ENCODE results near the gene FRMD1. TPM values are rescaled to one million over a fixed set of nuclear protein-coding genes. Genes with fewer than 3 reads are reported as not detected.

FRMD1 gene
- total RNA-seq, 2 donors from 2014 or later = not detected

- Histone ChIP-seq H3K4me1 (peaks cover 8% of the 10 kb centered on the region), H3K27me3 (no peaks in the 10 kb centered on the region), H3K9me3 (no peaks in the 10 kb centered on the region), H3K4me3 (no peak overlapping the region), H3K27ac (no peak overlapping the region), H3K36me3 (replicated peaks in 1 of 2; ENCODE audit: insufficient read depth in 1 of 2, low read depth in 2 of 2) (no peaks in the 10 kb centered on the region)
- WGBS, 2 donors = 83 to 87% methylated on average over 8 of the region's 10 CpGs
- DNase-seq = no peak
- intact Hi-C loops (cut with DNase I) = no loop called here
- TF ChIP-seq, protein P1, sequence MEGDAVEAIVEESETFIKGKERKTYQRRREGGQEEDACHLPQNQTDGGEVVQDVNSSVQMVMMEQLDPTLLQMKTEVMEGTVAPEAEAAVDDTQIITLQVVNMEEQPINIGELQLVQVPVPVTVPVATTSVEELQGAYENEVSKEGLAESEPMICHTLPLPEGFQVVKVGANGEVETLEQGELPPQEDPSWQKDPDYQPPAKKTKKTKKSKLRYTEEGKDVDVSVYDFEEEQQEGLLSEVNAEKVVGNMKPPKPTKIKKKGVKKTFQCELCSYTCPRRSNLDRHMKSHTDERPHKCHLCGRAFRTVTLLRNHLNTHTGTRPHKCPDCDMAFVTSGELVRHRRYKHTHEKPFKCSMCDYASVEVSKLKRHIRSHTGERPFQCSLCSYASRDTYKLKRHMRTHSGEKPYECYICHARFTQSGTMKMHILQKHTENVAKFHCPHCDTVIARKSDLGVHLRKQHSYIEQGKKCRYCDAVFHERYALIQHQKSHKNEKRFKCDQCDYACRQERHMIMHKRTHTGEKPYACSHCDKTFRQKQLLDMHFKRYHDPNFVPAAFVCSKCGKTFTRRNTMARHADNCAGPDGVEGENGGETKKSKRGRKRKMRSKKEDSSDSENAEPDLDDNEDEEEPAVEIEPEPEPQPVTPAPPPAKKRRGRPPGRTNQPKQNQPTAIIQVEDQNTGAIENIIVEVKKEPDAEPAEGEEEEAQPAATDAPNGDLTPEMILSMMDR (IDR thresholded peaks at IDR 0.05) = no peak
- no peak for TF ChIP-seq POLR2A (IDR thresholded peaks at IDR 0.05)
- no peak for ATAC-seq
These were observed 30.3 kb downstream of the FRMD1 start for GRCh38 chr6:168048724-168049025.

DNA sequence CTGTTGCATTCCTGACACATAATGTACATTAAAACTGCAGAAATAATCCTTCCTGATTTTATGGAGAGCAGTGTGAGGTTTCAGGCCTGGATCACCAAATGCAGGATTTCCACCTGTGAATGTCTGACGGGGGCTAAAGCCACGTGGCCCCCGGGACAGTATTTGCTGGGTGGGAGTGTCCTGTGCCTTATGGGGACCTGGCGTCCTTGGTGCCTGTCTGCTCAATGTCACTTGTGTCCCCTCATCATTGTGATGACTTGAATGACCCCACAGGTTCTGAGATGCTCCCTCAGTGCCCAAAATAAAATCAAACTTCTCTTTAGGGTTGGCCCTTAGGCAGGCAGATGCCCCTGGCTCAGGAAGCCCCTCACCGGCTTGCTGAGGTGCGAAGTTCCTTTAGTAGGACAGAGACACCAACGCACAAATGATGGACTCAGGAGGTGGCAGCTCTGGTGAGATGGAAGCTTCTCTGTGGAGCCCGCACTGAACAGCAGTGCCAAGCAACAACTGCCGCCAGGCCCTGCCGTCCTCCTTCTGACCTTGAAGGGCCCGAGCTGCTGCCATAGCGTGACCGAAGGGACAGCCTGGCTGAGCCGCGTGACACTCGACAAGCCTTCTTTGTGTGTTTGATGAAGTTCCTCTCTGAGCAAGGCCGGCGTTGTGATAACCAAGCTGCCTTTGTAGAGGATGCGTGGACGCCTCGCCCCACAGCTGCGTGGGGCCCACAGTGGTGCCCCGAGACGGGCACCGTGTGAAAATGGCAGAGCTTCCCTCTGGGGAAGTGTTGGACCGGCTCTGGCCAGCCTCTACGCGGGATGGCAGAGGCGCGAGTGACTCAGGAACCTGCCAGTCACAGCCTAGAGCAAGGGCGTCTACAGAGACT is 30.9 kb downstream of the FRMD1 start:
- Histone ChIP-seq H3K36me3 (replicated peaks in 1 of 2; ENCODE audit: insufficient read depth in 1 of 2, low read depth in 2 of 2) (no peaks in the 10 kb centered on the region), H3K27ac (no peak overlapping the region), H3K27me3 (no peaks in the 10 kb centered on the region), H3K9me3 (no peaks in the 10 kb centered on the region), H3K4me3 (no peak overlapping the region), H3K4me1 (peaks cover 8% of the 10 kb centered on the region)
- WGBS, 2 donors = 82 to 83% methylated on average over 13 to 29 of the region's 31 CpGs
- DNase-seq (no peak), ATAC-seq (no peak)
- intact Hi-C loops (cut with DNase I) = no loop called here
- TF ChIP-seq, protein P1 (IDR thresholded peaks at IDR 0.05) = no peak
- no peak for TF ChIP-seq POLR2A (IDR thresholded peaks at IDR 0.05)

DNA sequence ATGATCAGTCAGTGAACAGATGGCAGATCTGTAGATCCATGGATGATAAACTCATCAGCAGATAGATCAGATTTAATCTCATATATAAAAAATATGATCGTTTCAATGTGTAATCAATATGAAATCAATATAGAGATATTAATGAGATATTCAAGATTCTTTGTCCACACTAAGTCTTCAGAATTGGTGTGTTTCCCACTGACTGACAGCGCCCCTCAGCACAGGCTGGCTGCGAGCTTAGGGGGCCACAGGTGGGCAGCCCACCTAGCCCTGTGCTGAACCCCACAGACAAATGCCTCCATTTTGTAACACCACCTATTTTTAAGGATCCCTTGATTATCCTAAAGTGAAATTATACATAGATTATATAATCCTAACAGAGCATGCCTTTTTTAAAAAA is 32.3 kb downstream of the FRMD1 start:
- TF ChIP-seq, protein P1 (IDR thresholded peaks at IDR 0.05) = no peak
- no peak for TF ChIP-seq POLR2A (IDR thresholded peaks at IDR 0.05)
- Histone ChIP-seq H3K27me3 (no peaks in the 10 kb centered on the region), H3K27ac (no peak overlapping the region), H3K4me3 (no peak overlapping the region), H3K36me3 (replicated peaks in 1 of 2; ENCODE audit: insufficient read depth in 1 of 2, low read depth in 2 of 2) (no peaks in the 10 kb centered on the region), H3K4me1 (peaks cover 8% of the 10 kb centered on the region), H3K9me3 (no peaks in the 10 kb centered on the region)
- no peak for DNase-seq
- intact Hi-C loops (cut with DNase I) = no loop called here
- 93 to 95% methylated on average over 3 of the region's 3 CpGs for WGBS, 2 donors
- no peak for ATAC-seq

- DNase-seq (no peak), ATAC-seq (no peak)
- H3K9me3 ChIP-seq = peaks cover 0 to 2% (median 0%) of the 10 kb centered on the region in 3 donors
- TF ChIP-seq POLR2A (IDR thresholded peaks at IDR 0.05) = no peak
- TF ChIP-seq, protein P1 (IDR thresholded peaks at IDR 0.05) = no peak
- no peak overlapping the region for H3K4me3 ChIP-seq
- H3K27ac ChIP-seq = no peak overlapping the region
- no peaks in the 10 kb centered on the region for H3K27me3 ChIP-seq
- 83 to 84% methylated on average over 16 to 18 of the region's 20 CpGs for WGBS, 2 donors
- H3K4me1 ChIP-seq = peaks cover 8% of the 10 kb centered on the region
- intact Hi-C loops (cut with DNase I) = no loop called here
- H3K36me3 ChIP-seq (replicated peaks in 1 of 2; ENCODE audit: insufficient read depth in 1 of 2, low read depth in 2 of 2) = no peaks in the 10 kb centered on the region
These were observed 33.0 kb downstream of the FRMD1 start for GRCh38 chr6:168045706-168046620.
